T follicular helper cell (primary cell): ENCODE data around the gene EHMT2.
"Not testable (repeated sequence)": the region's sequence is repeated elsewhere in the genome, so short reads cannot be mapped to it uniquely, and the experiment has no call there.

ENCODE experiments used
- DNase-seq: peaks from one replicate; pipeline ENCODE4 v3.0.0-alpha.2; 2020; ENCODE audit warnings: low read depth

The EHMT2 gene

DNA sequence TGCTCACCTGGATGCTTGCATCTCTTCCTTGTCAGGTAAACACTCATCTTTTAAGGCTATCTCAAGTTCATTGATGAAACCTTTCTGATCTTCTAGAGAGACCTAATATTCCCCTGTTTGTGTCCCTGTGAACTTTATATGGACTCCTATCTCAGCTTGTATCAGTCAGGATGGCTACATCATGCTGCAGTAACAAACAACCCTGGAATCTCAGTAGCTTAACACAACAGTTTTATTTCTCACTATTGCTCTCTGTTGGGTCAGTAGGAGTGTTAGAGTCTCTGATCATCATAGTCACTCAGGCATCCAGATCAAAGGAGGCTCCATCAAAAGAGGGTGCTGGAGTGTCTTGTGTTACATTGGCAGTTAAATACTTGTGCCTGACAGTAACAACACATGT, 17.9 kb upstream of the EHMT2 start:
- no peak for DNase-seq

DNA sequence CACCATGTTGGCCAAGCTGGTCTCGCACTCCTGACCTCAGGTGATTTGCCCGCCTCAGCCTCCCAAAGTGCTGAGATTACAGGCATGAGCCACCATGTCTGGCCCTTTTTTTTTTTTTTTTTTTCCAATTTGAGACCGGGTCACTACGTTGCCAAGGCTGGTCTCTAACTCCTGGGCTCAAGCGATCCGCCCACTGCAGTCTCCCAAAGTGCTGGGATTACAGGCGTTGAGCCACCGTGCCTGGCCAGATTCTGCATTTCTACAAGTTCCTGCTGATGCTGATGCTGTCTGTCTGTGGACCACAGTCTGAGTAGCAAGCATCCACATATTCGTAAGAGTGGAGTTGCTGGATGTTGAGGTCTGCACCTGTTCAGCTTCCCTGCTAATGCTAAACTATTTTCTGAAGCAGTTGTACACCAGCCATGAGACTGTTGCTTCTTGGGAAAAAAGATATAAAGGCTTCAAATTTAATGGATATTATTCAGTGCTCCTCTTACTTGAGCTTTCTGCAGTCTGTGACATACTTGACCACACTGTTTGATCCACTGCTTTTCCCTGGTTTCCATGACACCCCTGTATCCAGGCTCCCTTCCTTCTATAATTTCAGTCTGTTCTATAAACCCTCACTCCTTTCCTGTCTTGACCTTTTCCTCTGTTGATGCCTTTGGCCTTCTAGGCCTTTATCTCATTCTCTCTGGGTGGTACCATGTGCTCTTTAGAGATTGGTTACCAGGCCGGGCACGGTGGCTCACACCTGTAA, 14.5 kb upstream of the EHMT2 start:
- no peak for DNase-seq

DNA sequence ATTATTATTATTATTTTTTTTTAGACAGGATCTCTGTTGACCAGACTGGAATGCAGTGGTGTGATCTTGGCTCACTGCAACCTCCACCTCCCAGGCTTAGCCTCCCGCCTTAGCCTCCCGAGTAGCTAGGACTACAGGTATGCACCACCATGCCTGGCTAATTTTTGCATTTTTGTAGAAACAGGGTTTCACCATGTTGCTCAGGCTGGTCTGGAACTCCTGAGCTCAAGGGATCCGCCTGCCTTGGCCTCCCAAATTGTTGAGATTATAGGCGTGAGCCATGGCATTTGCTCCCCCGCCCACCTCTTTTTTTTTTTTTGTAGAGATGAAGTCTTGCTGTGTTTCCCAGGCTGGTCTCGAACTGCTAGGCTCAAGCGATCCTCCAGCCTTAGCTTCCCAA, 11.8 kb upstream of the EHMT2 start:
- not testable (repeated sequence) for DNase-seq

DNA sequence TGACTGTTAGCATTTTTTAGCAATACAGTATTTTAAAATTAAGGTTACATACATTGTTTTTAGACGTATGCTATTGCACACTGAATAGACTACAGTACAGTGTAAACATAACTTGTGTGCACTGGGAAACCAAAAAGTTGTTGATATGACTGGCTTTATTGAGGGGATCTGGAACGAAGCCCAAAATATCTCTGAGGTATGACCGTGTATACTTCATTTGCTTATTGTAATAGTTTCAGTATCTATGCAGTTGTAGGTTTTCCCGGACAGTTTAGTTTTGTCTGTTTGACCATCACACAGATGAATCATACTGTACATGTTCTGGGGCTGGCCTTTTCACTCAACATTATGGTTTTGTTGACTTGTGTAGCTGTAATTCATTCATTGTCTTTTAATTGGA, 11.3 kb upstream of the EHMT2 start:
- no peak for DNase-seq

DNA sequence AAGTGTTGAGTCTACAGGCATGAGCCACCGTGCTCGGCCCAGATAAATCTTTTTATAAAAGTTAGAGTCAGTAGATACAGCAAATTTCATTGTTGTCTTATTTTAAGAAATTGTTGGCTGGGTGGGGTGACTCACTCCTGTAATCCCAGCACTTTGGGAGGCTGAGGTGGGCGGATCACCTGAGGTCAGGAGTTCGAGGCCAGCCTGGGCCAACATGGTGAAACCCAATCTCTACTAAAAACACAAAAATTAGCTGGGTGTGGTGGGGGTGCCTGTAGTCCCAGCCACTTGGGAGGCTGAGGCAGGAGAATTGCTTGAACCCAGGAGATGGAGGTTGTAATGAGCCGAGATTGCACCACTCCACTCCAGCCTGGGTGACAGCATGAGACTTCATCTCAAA, 10.8 kb upstream of the EHMT2 start:
- not testable (repeated sequence) for DNase-seq

- no peak for DNase-seq
These were observed 9.8 kb upstream of the EHMT2 start for GRCh38 chr6:31907158-31907813.

- DNase-seq: not testable (repeated sequence)
These were observed 9.2 kb upstream of the EHMT2 start for GRCh38 chr6:31906727-31907126.

DNA sequence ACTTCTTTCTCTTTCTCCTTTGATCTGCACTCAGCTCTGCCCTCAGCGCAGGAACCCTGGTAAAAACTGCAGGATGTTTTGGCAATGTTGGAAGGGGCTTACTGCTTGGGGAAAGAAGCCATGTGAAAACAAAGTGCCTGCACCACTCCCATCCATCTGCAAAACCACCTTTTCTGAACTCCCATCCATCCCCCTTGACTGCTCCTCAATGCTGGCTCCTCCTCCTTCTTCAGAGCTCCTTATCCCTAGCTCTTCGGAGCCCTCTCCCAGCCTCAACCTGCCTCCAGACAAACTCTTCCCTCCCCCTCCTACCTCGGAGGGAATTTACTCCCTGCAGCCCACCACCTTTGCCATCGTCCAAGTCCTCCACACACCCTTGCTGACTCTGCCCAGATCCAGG, 8.6 kb upstream of the EHMT2 start:
- DNase-seq: no peak

- DNase-seq: no peak
These were observed 7.5 kb upstream of the EHMT2 start for GRCh38 chr6:31905041-31905440.

DNA sequence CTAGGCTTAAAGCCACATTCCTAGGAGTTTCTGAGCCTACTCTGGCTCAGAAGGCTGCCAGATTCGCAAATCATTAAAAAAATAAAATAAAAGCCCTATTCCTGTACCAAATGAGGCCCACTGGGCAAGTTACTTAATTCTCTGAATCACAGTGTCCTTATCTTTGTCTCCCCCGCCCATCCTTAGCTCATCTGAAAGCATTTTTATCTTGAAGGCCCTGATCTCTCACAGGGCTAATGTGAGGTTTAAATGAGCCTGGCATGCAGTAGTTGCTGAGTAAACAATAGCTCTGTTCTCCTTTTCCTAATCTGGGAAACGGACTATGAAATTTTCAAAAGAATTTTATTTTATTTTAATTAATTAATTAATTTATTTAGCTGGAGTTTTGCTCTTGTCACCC, 6.5 kb upstream of the EHMT2 start:
- DNase-seq: no peak

- DNase-seq: peak; percentile 75
These were observed 4.6 kb upstream of the EHMT2 start, which contains the start of gene ZBTB12 for GRCh38 chr6:31901953-31902643. ZBTB12 (minus strand) TSS chr6:31902086; CDS start chr6:31901305, 781 bp downstream.

- peak; percentile 54 for DNase-seq
These were observed 4.0 kb upstream of the EHMT2 start for GRCh38 chr6:31901415-31901952.

GRCh38 chr6:31900917-31901414, 3.5 kb upstream of the EHMT2 start:
- no peak for DNase-seq

- DNase-seq: no peak
These were observed 2.6 kb upstream of the EHMT2 start for GRCh38 chr6:31899882-31900722.

DNA sequence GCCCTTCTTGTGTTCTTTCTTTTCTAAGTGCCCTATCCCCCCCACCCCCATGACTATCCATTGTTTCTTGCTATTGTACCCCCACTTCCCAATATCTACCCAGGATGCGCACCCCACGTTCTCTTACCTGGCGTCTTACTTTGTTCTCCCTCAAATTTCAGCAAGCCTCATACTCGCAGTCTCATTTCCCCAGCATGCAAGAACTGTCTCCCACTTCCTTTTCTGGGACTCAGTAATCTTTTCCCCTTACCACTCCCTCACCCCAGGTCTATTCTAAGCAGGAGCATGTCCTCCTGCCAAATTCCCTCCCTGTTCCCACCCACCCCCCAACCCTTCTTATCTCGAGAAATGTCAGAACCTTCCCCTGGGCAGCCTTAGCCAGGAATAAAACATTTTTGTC, 1.7 kb upstream of the EHMT2 start:
- no peak for DNase-seq

- DNase-seq: no peak
These were observed 999 bp upstream of the EHMT2 start for GRCh38 chr6:31898383-31899011.

DNA sequence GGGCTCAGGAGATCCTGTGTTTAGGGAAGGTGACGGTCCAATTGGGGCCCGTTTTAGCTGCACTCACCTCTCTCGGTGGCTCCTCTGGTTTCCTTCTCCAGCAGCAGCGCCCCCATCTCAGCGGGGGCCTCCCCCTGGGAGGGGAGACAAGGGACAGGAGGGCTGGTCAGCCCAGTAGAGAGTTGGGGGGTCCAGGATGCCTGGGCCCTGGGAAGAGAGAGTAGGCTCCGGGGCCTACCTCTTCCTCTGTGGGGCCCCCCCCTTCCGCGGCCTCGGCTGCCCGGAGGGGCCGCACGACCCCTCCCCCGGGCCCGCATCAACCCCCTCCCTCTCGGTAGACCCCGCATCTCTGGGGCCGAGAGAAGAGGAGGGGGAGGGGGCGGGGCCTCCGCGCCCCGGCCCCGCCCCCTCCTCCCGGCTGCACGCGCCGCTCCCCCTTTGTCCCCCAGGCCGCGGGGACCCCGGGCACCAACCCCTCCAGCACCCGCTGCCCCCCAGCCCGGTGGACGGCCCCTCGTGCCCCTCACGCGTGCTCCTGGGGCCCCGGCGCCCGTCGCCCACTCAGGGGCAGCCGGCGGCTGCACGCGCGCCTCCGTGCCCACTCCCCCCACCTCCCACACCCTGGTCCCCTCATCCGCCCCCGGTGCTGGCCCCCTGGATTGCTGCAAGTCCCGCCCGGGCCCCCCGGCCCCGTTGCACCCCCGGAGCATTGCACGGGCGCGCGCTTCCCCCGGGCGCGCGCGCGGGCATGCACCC, 464 bp downstream of the EHMT2 start:
- no peak for DNase-seq

- DNase-seq: no peak
These were observed 1.0 kb downstream of the EHMT2 start for GRCh38 chr6:31896493-31896855.

DNA sequence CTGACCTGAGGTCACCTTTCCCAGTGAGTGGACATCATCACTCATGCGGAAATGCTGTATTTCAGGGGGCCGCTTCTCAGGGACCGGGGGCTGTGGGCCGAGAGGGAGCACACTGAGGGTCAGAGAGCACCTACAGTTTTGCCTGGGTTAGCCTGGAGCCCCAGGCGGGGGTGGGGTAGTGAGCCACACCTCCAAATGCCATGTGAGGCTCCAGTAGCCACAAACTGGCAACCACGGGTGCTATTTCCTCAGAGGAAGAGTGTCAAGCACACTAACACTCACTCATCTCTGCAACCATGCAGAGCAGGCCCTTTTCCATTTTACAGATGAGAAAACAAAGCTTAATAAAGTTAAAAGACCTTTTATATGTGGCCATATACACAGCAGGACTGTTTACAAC, 4.7 kb downstream of the EHMT2 start:
- DNase-seq: no peak

DNA sequence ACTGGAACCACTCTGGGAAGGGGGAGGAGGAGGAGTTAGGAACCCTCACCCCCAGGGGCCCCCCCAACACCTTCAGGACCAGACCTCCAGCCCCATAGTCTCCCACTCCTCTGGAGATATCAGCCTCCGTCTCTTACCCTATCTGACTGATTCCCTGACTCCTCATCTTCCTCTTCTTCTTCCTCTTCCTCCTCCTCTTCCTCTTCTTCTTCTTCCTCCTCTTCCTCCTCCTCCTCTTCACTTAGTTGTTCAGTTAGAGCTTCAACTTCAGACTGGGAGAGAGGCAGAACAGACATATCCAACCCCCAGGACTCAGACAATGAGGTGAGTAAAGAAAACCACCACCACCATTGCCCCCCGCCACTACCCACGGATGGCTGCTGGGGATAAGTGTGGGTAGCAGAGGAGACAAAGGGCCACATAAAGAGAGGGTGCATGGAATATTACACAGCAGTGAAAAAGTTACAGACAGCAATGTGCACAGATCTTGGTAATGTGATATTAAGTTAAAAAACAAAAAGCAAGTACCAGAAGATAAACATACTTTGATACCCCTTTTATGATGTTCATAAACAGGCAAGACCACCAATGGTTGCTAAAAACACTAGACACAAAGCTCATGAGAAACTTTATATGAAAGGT, 8.0 kb downstream of the EHMT2 start:
- DNase-seq: no peak
